OCI-M2 (cell line): ENCODE results near the gene DBI.
"Not testable (repeated sequence)": the region's sequence is repeated elsewhere in the genome, so short reads cannot be mapped to it uniquely, and the experiment has no call there.

ENCODE experiments used
- DNase-seq: peaks from one replicate; lab custom pipeline; 2025; ENCODE audit not compliant: unreplicated experiment; lab: John Stamatoyannopoulos, UW

DBI gene

DNA sequence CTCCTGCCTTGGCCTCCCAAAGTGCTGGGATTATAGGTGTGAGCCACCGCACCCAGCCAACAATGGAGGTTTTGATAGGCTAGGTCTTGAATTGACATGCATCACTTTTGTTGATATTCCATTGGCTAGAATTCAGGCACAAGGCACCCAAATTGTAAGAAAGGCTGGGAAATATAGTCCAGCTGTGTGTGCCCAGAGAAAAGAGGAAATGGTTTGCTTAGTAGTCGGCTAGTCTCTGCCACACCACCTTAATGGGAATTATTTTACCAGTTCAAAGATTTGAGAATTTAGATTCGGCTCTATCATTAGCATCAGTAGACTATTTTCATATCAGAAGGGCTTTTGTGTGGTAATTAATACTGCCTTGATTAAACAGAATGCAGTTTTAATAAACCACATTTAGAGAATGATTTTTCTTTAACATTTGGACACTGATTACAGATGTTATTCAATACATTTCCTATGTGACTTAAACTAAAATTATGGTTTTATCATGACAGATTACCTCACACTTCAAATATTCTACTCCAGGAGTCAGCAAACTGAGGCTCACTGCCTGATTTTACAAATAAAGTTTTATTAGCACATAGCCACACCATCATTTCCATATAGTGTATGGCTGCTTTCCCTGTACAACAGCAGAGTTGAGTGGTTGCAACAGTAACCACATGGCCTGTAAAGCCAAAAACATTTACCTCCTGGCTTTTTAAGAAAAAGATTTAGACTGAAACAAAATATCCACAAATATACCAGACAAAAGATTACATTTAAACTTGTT, 27.4 kb downstream of the DBI start:
- DNase-seq, result no peak

- no peak for DNase-seq
Measured at GRCh38 chr2:119397196-119397595, 30.4 kb downstream of the DBI start.

DNA sequence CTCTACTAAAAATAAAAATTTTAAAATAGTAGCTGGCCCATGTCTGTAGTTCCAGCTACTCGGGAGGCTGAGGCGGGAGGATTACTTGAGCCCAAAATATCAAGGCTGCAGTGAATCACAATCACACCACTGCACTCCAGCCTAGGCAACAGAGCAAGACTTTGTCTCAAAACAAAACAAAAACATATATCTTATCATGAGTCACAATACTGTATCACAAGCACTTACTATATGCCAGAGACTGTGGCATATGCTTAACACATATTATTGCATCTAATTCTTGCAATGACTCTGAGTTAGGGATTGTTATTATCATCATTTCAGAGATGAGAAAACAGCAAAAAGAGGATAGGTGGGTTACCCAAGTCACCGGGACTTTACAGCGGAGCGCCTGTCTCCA, 35.3 kb downstream of the DBI start:
- DNase-seq, result no peak

DNA sequence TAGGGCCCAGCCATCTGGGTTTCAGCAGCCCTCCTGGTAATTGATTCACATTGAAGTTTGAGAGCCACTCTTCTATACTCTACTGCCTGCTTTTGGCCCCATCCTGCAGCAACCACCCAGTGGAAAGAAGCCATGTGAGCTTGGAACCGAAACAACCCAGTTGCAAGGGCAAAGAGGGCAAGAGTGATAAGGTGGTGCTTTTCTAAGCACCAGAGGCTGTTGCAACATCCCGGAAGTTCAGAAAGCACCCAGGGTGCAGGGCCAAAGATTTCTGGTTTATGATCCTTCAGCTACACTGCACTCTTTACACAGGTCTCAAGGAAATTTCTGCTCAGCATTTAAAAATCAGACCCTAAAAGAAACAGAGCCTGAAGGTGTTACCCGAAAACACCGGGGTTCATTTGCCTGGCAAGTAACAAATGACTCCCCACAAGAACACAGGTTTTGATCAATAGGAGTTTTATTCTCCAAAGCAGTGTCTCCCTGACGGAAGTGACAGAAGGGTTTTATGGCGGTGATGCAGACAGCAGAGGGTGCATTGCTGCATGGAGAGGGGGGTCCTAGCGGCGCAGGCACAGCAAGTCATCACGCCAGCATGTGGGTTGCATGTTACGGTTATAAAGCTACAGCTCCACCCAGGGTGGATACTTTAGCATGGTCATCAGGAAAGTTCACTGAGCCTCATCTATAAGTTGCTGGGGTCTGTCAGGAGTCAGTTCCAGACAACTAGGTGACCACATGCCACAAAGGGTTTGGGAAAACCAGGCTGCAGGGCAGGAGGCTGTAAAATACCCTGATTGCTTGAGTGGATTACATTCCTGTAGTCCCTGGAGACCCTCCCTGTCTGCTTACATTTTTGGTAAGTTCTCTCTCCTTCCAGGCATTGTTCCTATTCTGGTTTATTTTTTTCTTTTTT, 36.1 kb downstream of the DBI start:
- no peak for DNase-seq

DNA sequence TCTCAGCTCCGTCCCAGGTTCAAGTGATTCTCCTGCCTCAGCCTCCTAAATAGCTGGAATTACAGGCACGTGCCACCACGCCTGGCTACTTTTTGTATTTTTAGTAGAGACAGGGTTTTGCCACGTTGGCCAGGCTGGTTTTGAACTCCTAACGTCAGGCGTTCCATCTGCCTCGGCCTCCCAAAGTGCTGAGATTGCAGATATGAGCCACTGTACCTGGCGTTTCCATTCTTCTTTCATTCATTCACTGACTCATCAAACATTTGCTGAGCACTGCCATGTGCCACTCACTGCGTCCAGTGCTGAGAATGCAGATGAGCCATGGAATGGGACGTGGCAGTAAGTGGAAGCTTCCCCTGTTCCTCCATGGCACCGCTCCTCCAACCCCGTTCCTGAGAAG, 36.8 kb downstream of the DBI start:
- not testable (repeated sequence) for DNase-seq

DNA sequence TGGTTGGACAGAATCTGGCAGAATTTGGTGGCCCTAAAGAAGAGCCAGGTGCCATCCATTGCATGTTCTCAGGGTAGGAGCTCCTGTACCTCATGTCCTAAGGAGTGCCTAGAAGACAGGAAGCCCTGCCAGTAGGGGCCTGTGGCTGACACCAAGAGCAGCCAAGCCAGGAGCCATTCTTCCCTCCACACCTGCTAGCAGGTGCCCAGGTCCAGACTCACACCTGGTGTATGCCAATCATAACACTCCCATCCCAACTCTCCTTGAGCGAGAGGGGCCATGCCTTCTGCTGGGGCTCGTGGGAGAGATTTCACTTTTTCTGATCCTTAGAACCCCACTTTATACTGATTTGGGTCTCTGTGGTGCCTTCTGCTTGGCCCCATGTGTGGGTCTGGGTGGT, 38.4 kb downstream of the DBI start:
- DNase-seq, result no peak

- no peak for DNase-seq
Measured at GRCh38 chr2:119407430-119408220, 40.8 kb downstream of the DBI start.

DNA sequence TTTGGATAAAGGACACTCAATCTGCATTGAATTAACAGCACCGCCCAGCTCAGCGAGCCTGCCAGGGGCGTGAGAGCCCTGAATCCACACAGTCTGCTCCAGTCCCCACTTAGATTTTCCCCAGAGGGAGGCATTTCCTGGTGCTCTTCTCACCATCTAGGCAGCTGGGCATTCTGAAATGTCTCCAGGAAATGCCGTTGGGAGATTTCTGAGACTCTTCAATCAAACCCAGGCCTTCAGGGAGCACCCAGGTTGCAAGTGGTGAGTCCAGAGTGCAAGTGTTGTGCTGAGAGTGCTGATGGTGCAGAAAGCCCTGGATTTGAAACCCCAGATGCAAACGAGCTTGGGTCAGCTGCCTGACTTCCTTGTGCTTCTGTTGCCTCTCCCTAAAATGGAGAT, 41.4 kb downstream of the DBI start:
- no peak for DNase-seq

DNA sequence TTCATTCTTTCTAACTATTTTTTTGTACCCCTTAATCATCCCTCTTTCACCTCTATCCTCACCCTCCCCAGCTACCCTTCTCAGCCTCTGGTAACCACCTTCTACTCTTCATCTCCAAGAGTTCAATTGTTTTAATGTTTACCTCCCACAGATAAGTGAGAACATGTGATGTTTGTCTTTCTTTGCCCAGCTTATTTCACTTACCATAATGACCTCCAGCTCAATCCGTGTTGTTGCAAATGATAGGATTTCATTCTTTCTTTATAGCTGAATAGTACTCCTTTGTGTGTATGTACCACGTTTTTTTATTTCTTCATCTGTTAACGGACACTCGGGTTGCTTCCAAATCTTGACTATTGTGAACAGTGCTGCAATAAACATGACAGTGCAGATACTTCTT, 42.7 kb downstream of the DBI start:
- no peak for DNase-seq

- DNase-seq, result no peak
Measured at GRCh38 chr2:119414894-119415293, 48.1 kb downstream of the DBI start.

GRCh38 chr2:119415630-119416029, 48.9 kb downstream of the DBI start:
- no peak for DNase-seq

GRCh38 chr2:119416299-119416923, 49.6 kb downstream of the DBI start:
- no peak for DNase-seq

DNA sequence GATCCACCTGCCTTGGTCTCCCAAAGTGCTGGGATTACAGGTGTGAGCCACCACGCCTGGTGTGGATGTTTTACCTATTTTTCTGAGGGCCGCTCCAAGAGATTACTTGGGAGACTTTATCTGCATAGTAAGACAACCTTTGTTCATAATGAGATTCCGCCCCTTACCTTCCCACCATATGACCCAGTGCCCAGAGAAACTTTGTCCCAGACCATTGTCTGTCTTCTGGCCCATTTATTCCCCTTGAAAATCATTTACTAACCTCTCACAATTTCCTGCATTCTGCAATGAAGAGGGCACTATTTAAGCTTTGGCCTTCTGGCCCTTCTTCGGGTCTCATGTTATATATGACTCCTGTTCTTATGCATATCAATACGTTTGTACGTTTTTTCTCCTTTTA, 51.1 kb downstream of the DBI start:
- no peak for DNase-seq

GRCh38 chr2:119419065-119419464, 52.3 kb downstream of the DBI start:
- no peak for DNase-seq

- no peak for DNase-seq
Measured at GRCh38 chr2:119419803-119420508, 53.2 kb downstream of the DBI start.

- no peak for DNase-seq
Measured at GRCh38 chr2:119421304-119421703, 54.5 kb downstream of the DBI start.

GRCh38 chr2:119421741-119422140, 55.0 kb downstream of the DBI start:
- no peak for DNase-seq
